Endothelial cell of umbilical vein (primary cell): ENCODE measurements around the gene MINK1. TPM values are rescaled to one million over a fixed set of nuclear protein-coding genes. Genes with fewer than 3 reads are reported as not detected.
A peak's percentile ranks its signal among the peaks of the same experiment; 100 is the strongest.

Experiments used
- BruUV-seq: library from RNA; stranded (reverse); fragments of 400-500 nt; replicated peaks from 2 replicates; lab custom pipeline; 2021; lab: Mats Ljungman, UMichigan
- CTCF ChIA-PET: fragments of 300-600, 350-600 bp; sonication (Branson Sonifier 250); formaldehyde crosslinking; loops from one replicate; lab custom pipeline; 2021; ENCODE audit warnings: antibody characterized with exemption, inconsistent platforms; lab: Charles Lee
- POLR2A ChIA-PET: fragments of 300-600, 350-600 bp; sonication (Branson Sonifier 250); formaldehyde crosslinking; loops from one replicate; lab custom pipeline; 2021; ENCODE audit warnings: antibody characterized with exemption, inconsistent platforms; lab: Charles Lee
- DNase-seq: peaks from one replicate; pipeline ENCODE4 v3.0.0-alpha.2; 2011; ENCODE audit warnings: low read depth, low spot score
- FAIRE-seq: peaks from 2 replicates; lab custom pipeline; 2011; peaks lifted over from hg19 to GRCh38; lab: Jason Lieb, UNC
- H2AFZ ChIP-seq: 2 replicates; pipeline ENCODE4 v1.6.0; 2012; ENCODE audit warnings: low read depth, low read length, control low read depth, inconsistent platforms
- H3K27ac ChIP-seq: 2 replicates; pipeline ENCODE4 v1.5.1; 2011; ENCODE audit warnings: low read depth, mild to moderate bottlenecking, control low read depth, low read length, moderate library complexity; ENCODE audit not compliant: insufficient read depth
- H3K27me3 ChIP-seq, 2 experiments: 2 replicates each; pipeline versions ENCODE4 v1.6.0 to v1.6.1; 2011; ENCODE audit warnings: low read length in 2 of 2, mixed read lengths in 1 of 2; ENCODE audit not compliant: control insufficient read depth in 2 of 2, insufficient read depth in 2 of 2
- H3K36me3 ChIP-seq, 2 experiments: 2 replicates in 1 of 2; 3 replicates in 1 of 2; pipeline ENCODE4 v1.5.1; 2011; ENCODE audit warnings: low read length in 2 of 2, mild to moderate bottlenecking in 1 of 2, moderate library complexity in 1 of 2; ENCODE audit not compliant: control insufficient read depth in 2 of 2, insufficient read depth in 2 of 2; ENCODE audit errors: extremely low read depth in 1 of 2
- H3K4me1 ChIP-seq: 3 replicates; pipeline ENCODE4 v1.5.1; 2011; ENCODE audit warnings: mild to moderate bottlenecking, low read length; ENCODE audit not compliant: control insufficient read depth, insufficient read depth; ENCODE audit errors: extremely low read depth
- H3K4me2 ChIP-seq: 2 replicates; pipeline ENCODE4 v1.6.1; 2011; ENCODE audit warnings: low read length, control low read depth, mixed read lengths; ENCODE audit not compliant: insufficient read depth
- H3K4me3 ChIP-seq, 3 experiments: fragments of 200-600 bp in 1 of 3; sonication (generic), shearing (Covaris generic) in 1 of 3; replicated peaks in 1 of 3; 2 replicates each; pipeline ENCODE4 v1.5.1; 2011 to 2016; ENCODE audit warnings: control low read depth in 3 of 3, low read length in 3 of 3, mild to moderate bottlenecking in 2 of 3, inconsistent platforms in 1 of 3, low read depth in 1 of 3, moderate library complexity in 1 of 3; ENCODE audit not compliant: insufficient read depth in 1 of 3
- H3K79me2 ChIP-seq: 2 replicates; pipeline ENCODE4 v1.6.0; 2012; ENCODE audit warnings: low read length, inconsistent platforms; ENCODE audit not compliant: control insufficient read depth, insufficient read depth
- H3K9ac ChIP-seq: replicated peaks from 2 replicates; pipeline ENCODE3; 2011; ENCODE audit warnings: low read length, control low read depth; ENCODE audit not compliant: insufficient read depth; ENCODE audit errors: extremely low read depth
- H3K9me1 ChIP-seq: replicated peaks from 3 replicates; pipeline ENCODE4 v1.6.0; 2011; ENCODE audit warnings: mild to moderate bottlenecking, low read length; ENCODE audit not compliant: control insufficient read depth, insufficient read depth; ENCODE audit errors: extremely low read depth
- H3K9me3 ChIP-seq: replicated peaks from 2 replicates; pipeline ENCODE4 v1.5.1; 2012; ENCODE audit warnings: low read length, inconsistent platforms; ENCODE audit not compliant: control insufficient read depth, insufficient read depth
- H4K20me1 ChIP-seq: replicated peaks from 2 replicates; pipeline ENCODE3; 2011; ENCODE audit warnings: mild to moderate bottlenecking, low read length; ENCODE audit not compliant: control insufficient read depth, insufficient read depth; ENCODE audit errors: extremely low read depth
- CTCF ChIP-seq, 2 donors: IDR thresholded peaks; 1 replicate in 1 of 2; 2 replicates in 1 of 2; pipeline ENCODE4 v1.5.1; 2011; ENCODE audit warnings: low read length in 2 of 2, mild to moderate bottlenecking in 2 of 2, moderate library complexity in 2 of 2, control low read depth in 1 of 2, inconsistent platforms in 1 of 2, low read depth in 1 of 2; ENCODE audit not compliant: insufficient read depth in 1 of 2; ENCODE audit errors: extremely low read depth in 1 of 2
- EZH2 ChIP-seq: IDR thresholded peaks from 2 replicates; pipeline ENCODE4 v1.6.1; 2012; ENCODE audit warnings: borderline replicate concordance, low read depth, mild to moderate bottlenecking, moderate library complexity, low read length, inconsistent platforms; ENCODE audit not compliant: severe bottlenecking
- FOS ChIP-seq: IDR thresholded peaks from 2 replicates; pipeline ENCODE4 v1.6.1; 2011; ENCODE audit warnings: mild to moderate bottlenecking, low read length, moderate library complexity, borderline replicate concordance; ENCODE audit not compliant: insufficient read depth
- GATA2 ChIP-seq: IDR thresholded peaks from 2 replicates; pipeline ENCODE4 v1.7.0; 2011; ENCODE audit warnings: low read depth, mild to moderate bottlenecking, moderate library complexity, mixed read lengths, low read length; ENCODE audit not compliant: insufficient read length, insufficient read depth
- JUN ChIP-seq: IDR thresholded peaks from 2 replicates; pipeline ENCODE4 v1.6.1; 2011; ENCODE audit warnings: borderline replicate concordance, low read depth; ENCODE audit not compliant: insufficient read length, insufficient read depth
- MAX ChIP-seq: IDR thresholded peaks from 2 replicates; pipeline ENCODE4 v1.6.1; 2011; ENCODE audit not compliant: insufficient read depth, insufficient read length
- MYC ChIP-seq: IDR thresholded peaks from one replicate; pipeline ENCODE4 v1.6.1; 2011; ENCODE audit warnings: mild to moderate bottlenecking, low read depth, low read length
- POLR2A ChIP-seq: IDR thresholded peaks from 2 replicates; pipeline ENCODE4 v1.6.1; 2012; ENCODE audit warnings: low read depth, mild to moderate bottlenecking, control low read depth, low read length
- POLR2AphosphoS5 ChIP-seq: IDR thresholded peaks from 2 replicates; pipeline ENCODE4 v1.6.1; 2012; ENCODE audit warnings: low read depth, mild to moderate bottlenecking, control low read depth, low read length, moderate library complexity; ENCODE audit not compliant: insufficient read depth
- dilution Hi-C: fragments of 300-500 bp; cut with MboI; formaldehyde crosslinking; loops from one replicate; pipeline ENCODE4 v1.15.0; 2019; ENCODE audit warnings: low sequenced_read_pairs; ENCODE audit not compliant: extremely low pct_ligation_motif_present
- intact Hi-C: fragments of 100-400 bp; cut with micrococcal nuclease; formaldehyde crosslinking; loops from one replicate; pipeline ENCODE4 v1.10.0; 2022
- polyA plus RNA-seq, 4 experiments: library from polyadenylated mRNA; depleted of rRNA in 3 of 4; stranded (reverse) in 3 of 4; unstranded in 1 of 4; fragments of >200 nt; gene quantifications; 2 replicates each; pipeline versions ENCODE4 v1.2.1 to v1.2.3, GENCODE V29; 2011 to 2012; ENCODE audit warnings: missing spikeins in 1 of 4
- total RNA-seq: library from RNA; stranded (reverse); gene quantifications from 2 replicates; pipeline ENCODE4 v1.2.3, GENCODE V29; 2021

MINK1 gene
- total and polyA plus RNA-seq, 2 donors (not counting 3 experiments of a cell fraction or from before 2014, with no cell fraction given): 53.6 to 89.4 TPM

GRCh38 chr17:4785311-4786105, 47.6 kb upstream of the MINK1 start:
- no TSS peak for BruUV-seq
- no peak overlapping the region for H3K27ac ChIP-seq
- H3K4me3 ChIP-seq: no peak overlapping the region
- POLR2A ChIA-PET: no interaction called here
- CTCF ChIA-PET: interaction anchor here (0.5 to 5.9 kb wide), 7 partner anchors 10 to 118 kb away, joined by 4 to 65 read pairs (median 7); partner anchors contain the start of genes ARRB2, CHRNE and PLD2
- H3K9me3 ChIP-seq: no peaks in the 10 kb centered on the region
- intact Hi-C loops: loop anchor here (1.0 to 5.0 kb wide), 3 partner anchors 55 to 117 kb away; partner anchors contain the start of genes ARRB2, CHRNE and MED11
- H3K9me1 ChIP-seq: no peaks in the 10 kb centered on the region
- H3K4me2 ChIP-seq: peak overlapping the region; percentile 31
- H4K20me1 ChIP-seq: no peaks in the 10 kb centered on the region
- peak overlapping the region; percentile 30 for H2AFZ ChIP-seq
- no peak for TF ChIP-seq JUN
- peak; percentile 88 for TF ChIP-seq EZH2
- peaks cover 16 to 24% of the 10 kb centered on the region in 2 experiments for H3K27me3 ChIP-seq
- H3K4me1 ChIP-seq: peaks cover 24% of the 10 kb centered on the region
- H3K9ac ChIP-seq: no peak overlapping the region
- H3K36me3 ChIP-seq: no peaks in the 10 kb centered on the region
- DNase-seq (no peak), FAIRE-seq (no peak)
- dilution Hi-C loops: no loop called here
- H3K79me2 ChIP-seq: no peaks in the 10 kb centered on the region

DNA sequence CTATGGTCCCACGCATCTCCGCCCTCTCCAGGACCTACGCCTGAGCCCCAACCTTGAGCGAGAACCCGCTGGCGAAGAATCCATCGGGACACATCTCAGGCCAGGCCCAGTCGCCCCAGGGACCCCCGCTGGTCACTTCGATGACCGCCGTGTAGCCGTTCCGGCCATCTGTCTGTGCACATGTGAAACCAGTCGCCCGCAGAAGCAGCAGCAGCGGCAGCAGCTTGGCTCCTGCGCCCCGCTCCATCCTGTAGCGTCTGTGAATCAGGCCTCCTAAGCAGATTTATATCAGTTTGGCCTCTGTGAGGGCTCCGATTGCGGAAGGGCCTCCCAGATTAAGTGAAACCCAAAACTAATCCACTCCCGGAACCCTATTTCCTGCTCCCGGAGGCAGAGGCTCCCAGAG, 47.0 kb upstream of the MINK1 start, which contains the start of gene VMO1:
Gene VMO1 (minus strand): TSS at position 259 of the 406 bp plus-strand sequence. CDS start 12 bp downstream, at position 247.
- Histone ChIP-seq H3K9me1 (no peaks in the 10 kb centered on the region), H4K20me1 (no peaks in the 10 kb centered on the region), H3K9ac (no peak within 1 kb of the TSS), H3K9me3 (no peaks in the 10 kb centered on the region), H3K4me3 (no peak within 1 kb of the TSS), H3K4me1 (peaks cover 24% of the 10 kb centered on the region), H2AFZ (peak within 1 kb of the TSS; percentile 39), H3K36me3 (no peaks in the 10 kb centered on the region), H3K4me2 (peak within 1 kb of the TSS; percentile 50), H3K79me2 (no peaks in the 10 kb centered on the region), H3K27me3 (peaks cover 16 to 24% of the 10 kb centered on the region in 2 experiments), H3K27ac (no peak within 1 kb of the TSS)
- POLR2A ChIA-PET: no interaction called here
- TF ChIP-seq FOS: peak; percentile 13
- peak; percentile 88 for TF ChIP-seq GATA2
- no peak for TF ChIP-seq POLR2AphosphoS5
- TF ChIP-seq JUN: no peak
- no peak for TF ChIP-seq MAX
- no peak for TF ChIP-seq MYC
- TF ChIP-seq POLR2A: no peak
- peak; percentile 56 for TF ChIP-seq EZH2
- no peak for TF ChIP-seq CTCF (IDR thresholded peaks at IDR 0.05; ENCODE audit: extremely low read depth in 1 of 2, insufficient read depth in 1 of 2, low read depth in 1 of 2, low read length in 2 of 2)
- CTCF ChIA-PET: interaction anchor here (0.5 to 5.9 kb wide), 13 partner anchors 9 to 118 kb away, joined by 3 to 65 read pairs (median 4); partner anchors contain the start of genes ARRB2, C17orf107, CHRNE and PLD2
- no peak for DNase-seq
- dilution Hi-C loops (no loop called here), intact Hi-C loops (loop anchor here (2.0 to 5.0 kb wide), 2 partner anchors 55 to 116 kb away; partner anchors contain the start of genes CHRNE and MED11)
- no TSS peak for BruUV-seq
- FAIRE-seq: peak; percentile 38
